ENCODE results near the gene HELZ. TPM values are rescaled to one million over a fixed set of nuclear protein-coding genes. Genes with fewer than 3 reads are reported as not detected.

Gene HELZ
- total and polyA plus RNA-seq, 2 of the 8 experiments (the other 6 are each of a cell fraction or from before 2014, with no cell fraction given): 10.0 to 48.7 TPM

DNA sequence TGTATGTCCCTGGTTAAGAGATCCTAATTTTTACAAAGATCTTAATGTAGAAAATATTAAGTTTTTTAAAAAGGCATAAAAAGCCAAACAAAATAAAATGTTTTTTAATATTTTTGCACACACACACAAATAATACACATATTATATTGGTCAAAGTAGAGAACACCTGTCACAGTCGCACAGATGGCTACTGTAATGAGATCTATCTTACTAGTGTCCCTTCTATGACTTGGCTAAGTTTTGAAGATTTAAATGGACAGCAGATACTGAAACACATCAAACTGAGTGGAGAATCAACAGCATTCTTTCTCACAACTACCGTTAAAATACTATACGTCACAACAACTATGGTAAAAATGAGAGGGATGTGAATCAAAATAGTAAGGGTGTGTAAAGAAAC, 83.4 kb downstream of the HELZ start:
- Histone ChIP-seq H4K5ac (ENCODE audit: insufficient read length, low read depth, low read length) (no peak overlapping the region), H3K27me3 (replicated peaks in 1 of 4; ENCODE audit: control insufficient read depth in 3 of 4, extremely low read depth in 1 of 4, insufficient read depth in 3 of 4, low read length in 3 of 4) (no peaks in the 10 kb centered on the region), H2BK120ac (replicated peaks; ENCODE audit: low read depth, low read length) (no peak overlapping the region), H4K8ac (ENCODE audit: extremely low read depth, insufficient read depth, low read length) (no peak overlapping the region), H3K9ac (replicated peaks in 1 of 4; ENCODE audit: extremely low read depth in 1 of 4, low read depth in 3 of 4, low read length in 3 of 4) (no peak overlapping the region), H3K79me1 (ENCODE audit: low read depth, low read length) (no peaks in the 10 kb centered on the region), H3K9me3 (ENCODE audit: insufficient read depth in 2 of 2, low read depth in 1 of 2, low read length in 1 of 2) (no peaks in the 10 kb centered on the region), H3K4ac (replicated peaks; ENCODE audit: insufficient read length, low read depth, low read length) (no peak overlapping the region), H3K18ac (ENCODE audit: extremely low read depth, low read length) (no peak overlapping the region), H2AFZ (ENCODE audit: low read length) (no peak overlapping the region), H3K4me3 (ENCODE audit: extremely low read depth in 1 of 4, insufficient read depth in 2 of 4, low read depth in 3 of 4, low read length in 4 of 4) (no peak overlapping the region), H4K91ac (replicated peaks; ENCODE audit: insufficient read length, low read length) (no peak overlapping the region), H4K20me1 (replicated peaks in 1 of 2; ENCODE audit: control insufficient read depth in 1 of 2, insufficient read depth in 2 of 2, low read length in 2 of 2) (peaks cover 0 to 1% of the 10 kb centered on the region in 2 experiments), H2BK15ac (ENCODE audit: low read length) (no peak overlapping the region), H3K4me2 (ENCODE audit: insufficient read depth in 1 of 2, low read depth in 2 of 2, low read length in 2 of 2) (no peak overlapping the region), H2BK12ac (ENCODE audit: low read depth, low read length) (no peak overlapping the region), H3K36me3 (ENCODE audit: control insufficient read depth in 2 of 4, insufficient read depth in 4 of 4, low read length in 3 of 4) (peaks cover 2 to 18% (median 11%) of the 10 kb centered on the region in 4 experiments; a peak in 6 of 8 replicates), H3K4me1 (replicated peaks in 1 of 4; ENCODE audit: control insufficient read depth in 3 of 4, insufficient read depth in 4 of 4, low read length in 3 of 4) (no peaks in the 10 kb centered on the region), H3K27ac (ENCODE audit: low read depth, low read length) (no peak overlapping the region), H2BK20ac (ENCODE audit: low read length) (no peak overlapping the region), H3K23me2 (ENCODE audit: low read depth, low read length) (no peaks in the 10 kb centered on the region), H3K23ac (ENCODE audit: insufficient read length) (no peak overlapping the region), H2AK5ac (ENCODE audit: low read depth, low read length) (no peak overlapping the region), H2BK5ac (ENCODE audit: low read depth, low read length) (no peak overlapping the region), H3K79me2 (ENCODE audit: control insufficient read depth in 1 of 2, insufficient read depth in 2 of 2, low read length in 2 of 2) (no peaks in the 10 kb centered on the region), H3K14ac (ENCODE audit: insufficient read length) (no peak overlapping the region), H3K56ac (replicated peaks; ENCODE audit: insufficient read length, low read depth, low read length) (no peak overlapping the region)
- FAIRE-seq (no peak), DNase-seq (ENCODE audit: low read depth in 1 of 2, low spot score in 2 of 2) (no peak)
- POLR2A ChIA-PET (ENCODE audit: partially characterized antibody): no interaction called here
- TF ChIP-seq RNF2 (IDR thresholded peaks at IDR 0.05; ENCODE audit: borderline replicate concordance, low read depth, low read length, missing control alignments, poor library complexity, severe bottlenecking) (no peak), TAF7 (optimal IDR thresholded peaks at IDR 0.05; ENCODE audit: borderline replicate concordance, low read depth, low read length) (no peak), KDM5A (IDR thresholded peaks at IDR 0.05; ENCODE audit: low read length) (no peak), ZNF274 (IDR thresholded peaks at IDR 0.05; ENCODE audit: borderline replicate concordance, extremely low read depth, low read length) (no peak), CHD1 (IDR thresholded peaks at IDR 0.05; ENCODE audit: low read depth, low read length) (no peak), FOSL1 (IDR thresholded peaks at IDR 0.05; ENCODE audit: insufficient read depth, low read depth, low read length) (no peak), SIRT6 (IDR thresholded peaks at IDR 0.05; ENCODE audit: low read length) (no peak)
- TF ChIP-seq, protein P1, sequence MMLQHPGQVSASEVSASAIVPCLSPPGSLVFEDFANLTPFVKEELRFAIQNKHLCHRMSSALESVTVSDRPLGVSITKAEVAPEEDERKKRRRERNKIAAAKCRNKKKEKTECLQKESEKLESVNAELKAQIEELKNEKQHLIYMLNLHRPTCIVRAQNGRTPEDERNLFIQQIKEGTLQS (IDR thresholded peaks at IDR 0.05; ENCODE audit: insufficient read depth, low read depth, low read length): no peak
- 88% methylated on average over 3 of the region's 3 CpGs; no CpG with 5 or more reads in 1 of the 2 experiments for WGBS, 2 experiments (ENCODE audit: extremely low coverage in 1 of 2, insufficient coverage in 1 of 2, insufficient read length in 1 of 2, insufficient replicate concordance in 2 of 2, low coverage in 1 of 2, low lambda C conversion rate in 2 of 2, missing lambda C conversion rate in 1 of 2)
- CTCF ChIA-PET (ENCODE audit: partially characterized antibody): no interaction called here
